GM06990 (cell line): ENCODE data around the gene CMTM8.
A peak's percentile ranks its signal among the peaks of the same experiment; 100 is the strongest.
"Not testable (repeated sequence)": the region's sequence is repeated elsewhere in the genome, so short reads cannot be mapped to it uniquely, and the experiment has no call there.

Experiments used
- DNase-seq: peaks from one replicate; pipeline ENCODE4 v3.0.0-alpha.2; 2011; ENCODE audit not compliant: insufficient read length; ENCODE audit errors: extremely low read depth
- H3K27me3 ChIP-seq: replicated peaks from 2 replicates; pipeline ENCODE4 v1.6.0; 2011; ENCODE audit warnings: low read length; ENCODE audit not compliant: control insufficient read depth, insufficient read depth
- H3K36me3 ChIP-seq: 2 replicates; pipeline ENCODE4 v1.5.1; 2011; ENCODE audit warnings: low read length; ENCODE audit not compliant: control insufficient read depth, insufficient read depth
- H3K4me3 ChIP-seq: replicated peaks from 2 replicates; pipeline ENCODE4 v1.5.1; 2011; ENCODE audit warnings: low read depth, mild to moderate bottlenecking, control low read depth, low read length
- CTCF ChIP-seq: IDR thresholded peaks from 2 replicates; pipeline ENCODE4 v1.5.1; 2011; ENCODE audit warnings: low read length, control low read depth, mild to moderate bottlenecking, inconsistent platforms; ENCODE audit not compliant: insufficient read depth, poor library complexity, severe bottlenecking

The CMTM8 gene

GRCh38 chr3:32238453-32239306 is at the start of gene CMTM8:
TSS of gene CMTM8 (plus strand) at chr3:32238680. CDS start at chr3:32238973, 293 bp downstream.
- peak; percentile 44 for DNase-seq
- H3K36me3 ChIP-seq, result no peaks in the 10 kb centered on the region

GRCh38 chr3:32189693-32190092 is 48.8 kb upstream of the CMTM8 start:
- Histone ChIP-seq H3K4me3 (no peak overlapping the region), H3K27me3 (peaks cover 1% of the 10 kb centered on the region), H3K36me3 (no peaks in the 10 kb centered on the region)
- no peak for TF ChIP-seq CTCF
- no peak for DNase-seq

More at GRCh38 chr3:32238453-32239306, at the start of gene CMTM8:
- no peak for TF ChIP-seq CTCF
- Histone ChIP-seq H3K27me3 (peaks cover 2% of the 10 kb centered on the region), H3K4me3 (peak within 1 kb of the TSS; percentile 41)

- H3K27me3 ChIP-seq, H3K36me3 ChIP-seq, H3K4me3 ChIP-seq, DNase-seq: not testable (repeated sequence)
Observed at GRCh38 chr3:32190556-32190955, 47.9 kb upstream of the CMTM8 start.

- DNase-seq, result no peak
- TF ChIP-seq CTCF, result no peak
- peaks cover 1% of the 10 kb centered on the region for H3K27me3 ChIP-seq
- H3K36me3 ChIP-seq, result no peaks in the 10 kb centered on the region
- H3K4me3 ChIP-seq, result no peak overlapping the region
Observed at GRCh38 chr3:32193101-32193500, 45.4 kb upstream of the CMTM8 start.

- Histone ChIP-seq H3K36me3 (no peaks in the 10 kb centered on the region), H3K4me3 (no peak overlapping the region), H3K27me3 (peaks cover 1% of the 10 kb centered on the region)
- TF ChIP-seq CTCF, result no peak
- no peak for DNase-seq
Observed at GRCh38 chr3:32194653-32195052, 43.8 kb upstream of the CMTM8 start.

GRCh38 chr3:32195995-32196540 is 42.4 kb upstream of the CMTM8 start:
- Histone ChIP-seq H3K4me3 (no peak overlapping the region), H3K27me3 (peaks cover 1% of the 10 kb centered on the region), H3K36me3 (no peaks in the 10 kb centered on the region)
- TF ChIP-seq CTCF, result no peak
- no peak for DNase-seq
